K562 (cell line): ENCODE results near the gene ARF5. TPM values are rescaled to one million over a fixed set of nuclear protein-coding genes. Genes with fewer than 3 reads are reported as not detected.
A peak's percentile ranks its signal among the peaks of the same experiment; 100 is the strongest.

ENCODE experiments used
- ATAC-seq: fragments of 200-7000 bp; cut with Tn5 transposase; 3 replicates; pipeline ENCODE4 v1.9.1; 2020; ENCODE audit warnings: moderate library complexity
- BruUV-seq: library from RNA; stranded (reverse); fragments of 400-500 nt; replicated peaks from 2 replicates; lab custom pipeline; 2021; lab: Mats Ljungman, UMichigan
- CTCF ChIA-PET: fragments of 300-600 bp; formaldehyde crosslinking; extraction: SDS; loops from one replicate; lab custom pipeline; 2021; ENCODE audit warnings: low intra/inter-chr PET ratio; lab: Yijun Ruan, JAX
- POLR2A ChIA-PET: fragments of 300-600, 350-650 bp; sonication (Branson Sonifier 250); formaldehyde crosslinking; extraction: SDS; loops from one replicate; lab custom pipeline; 2021; ENCODE audit warnings: antibody characterized with exemption, inconsistent platforms; lab: Yijun Ruan, JAX
- DNase-seq, 4 experiments: peaks; one replicate each; pipeline versions ENCODE4 v3.0.0 to v3.0.0-alpha.2; 2011 to 2018; ENCODE audit warnings: low spot score in 3 of 4, mixed read lengths in 3 of 4; ENCODE audit errors: extremely low read depth in 1 of 4
- FAIRE-seq: peaks from 2 replicates; lab custom pipeline; 2011; peaks lifted over from hg19 to GRCh38; lab: Jason Lieb, UNC
- H2AFZ ChIP-seq: 2 replicates; pipeline ENCODE4 v1.6.0; 2011; ENCODE audit warnings: low read depth, low read length, control low read depth, inconsistent platforms
- H3K27ac ChIP-seq: fragments of 200-600 bp; 3 replicates; pipeline ENCODE4 v1.8.0; 2011; ENCODE audit warnings: low read depth, mild to moderate bottlenecking, control low read depth, inconsistent platforms, low read length, moderate library complexity, mixed read lengths; ENCODE audit errors: extremely low read depth
- H3K27me3 ChIP-seq, 2 experiments: fragments of 300-600 bp in 1 of 2; 2 replicates in 1 of 2; 3 replicates in 1 of 2; pipeline versions ENCODE4 v1.6.0 to v1.8.0; 2011; ENCODE audit warnings: inconsistent platforms in 2 of 2, low read length in 2 of 2, mild to moderate bottlenecking in 1 of 2, mixed read lengths in 1 of 2, moderate library complexity in 1 of 2; ENCODE audit not compliant: control insufficient read depth in 2 of 2, insufficient read depth in 2 of 2
- H3K36me3 ChIP-seq: fragments of 300-600 bp; 3 replicates; pipeline ENCODE4 v1.8.0; 2011; ENCODE audit warnings: mild to moderate bottlenecking, low read length, inconsistent platforms; ENCODE audit not compliant: control insufficient read depth, insufficient read depth
- H3K4me1 ChIP-seq, 2 experiments: fragments of 200-600 bp in 1 of 2; replicated peaks in 1 of 2; 2 replicates in 1 of 2; 3 replicates in 1 of 2; pipeline versions ENCODE4 v1.5.1 to v1.8.0; 2011; ENCODE audit warnings: inconsistent platforms in 2 of 2, low read length in 2 of 2, mild to moderate bottlenecking in 1 of 2, mixed read lengths in 1 of 2, moderate library complexity in 1 of 2; ENCODE audit not compliant: control insufficient read depth in 2 of 2, insufficient read depth in 2 of 2
- H3K4me2 ChIP-seq: 2 replicates; pipeline ENCODE4 v1.6.1; 2011; ENCODE audit warnings: low read length, control low read depth, inconsistent platforms, mixed read lengths; ENCODE audit not compliant: insufficient read depth
- H3K4me3 ChIP-seq: fragments of 200-600 bp; sonication (generic), shearing (Covaris generic); 2 replicates; pipeline ENCODE4 v1.5.1; 2016; ENCODE audit warnings: control low read depth, inconsistent platforms
- H3K79me2 ChIP-seq: fragments of 200-600 bp; 3 replicates; pipeline ENCODE4 v1.8.0; 2011; ENCODE audit warnings: low read length, inconsistent platforms; ENCODE audit not compliant: control insufficient read depth, insufficient read depth
- H3K9ac ChIP-seq, 2 experiments: 2 replicates each; pipeline versions ENCODE4 v1.6.0 to v1.6.1; 2011; ENCODE audit warnings: low read depth in 2 of 2, low read length in 2 of 2, control low read depth in 1 of 2, inconsistent platforms in 1 of 2, mild to moderate bottlenecking in 1 of 2, mixed read lengths in 1 of 2; ENCODE audit not compliant: insufficient read depth in 1 of 2
- H3K9me1 ChIP-seq: one replicate; pipeline ENCODE4 v1.6.0; 2011; ENCODE audit warnings: inconsistent platforms, mild to moderate bottlenecking, low read length, moderate library complexity; ENCODE audit not compliant: control insufficient read depth, insufficient read depth
- H3K9me3 ChIP-seq: replicated peaks from 2 replicates; pipeline ENCODE4 v1.5.1; 2011; ENCODE audit warnings: low read depth, low read length, inconsistent platforms; ENCODE audit not compliant: control insufficient read depth, insufficient read depth
- H4K20me1 ChIP-seq: replicated peaks from 2 replicates; pipeline ENCODE4 v1.6.1; 2011; ENCODE audit warnings: low read length, inconsistent platforms, mixed read lengths; ENCODE audit not compliant: control insufficient read depth, insufficient read depth
- EHMT2 ChIP-seq: fragments of 450-650 bp; IDR thresholded peaks from 2 replicates; pipeline ENCODE4 v1.6.1; 2018; ENCODE audit warnings: antibody characterized with exemption
- MEIS2 ChIP-seq: fragments of 450-650 bp; IDR thresholded peaks from 2 replicates; pipeline ENCODE4 v1.6.1; 2014; ENCODE audit warnings: mild to moderate bottlenecking; ENCODE audit not compliant: partially characterized antibody
- MYNN ChIP-seq, 2 experiments: sonication (generic); formaldehyde crosslinking in 1 of 2; IDR thresholded peaks; 2 replicates each; pipeline versions ENCODE4 v1.5.0 to v1.6.1; 2016 to 2020; ENCODE audit warnings: antibody characterized with exemption in 1 of 2, missing genetic modification reagents in 1 of 2
- RAD21 ChIP-seq, 2 experiments: fragments of 250-450 bp in 1 of 2; fragments of 450-650 bp in 1 of 2; sonication (Bioruptor Pico) in 1 of 2; formaldehyde crosslinking in 1 of 2; IDR thresholded peaks in 1 of 2; conservative IDR thresholded peaks in 1 of 2; 2 replicates each; pipeline versions ENCODE4 v1.4.0 to v1.8.0; 2020 to 2022; ENCODE audit warnings: mild to moderate bottlenecking in 2 of 2, moderate library complexity in 1 of 2
- SMC3 ChIP-seq: conservative IDR thresholded peaks from 2 replicates; pipeline ENCODE4 v1.6.1; 2011; ENCODE audit warnings: low read depth, low read length, improper control_type of control experiment; ENCODE audit not compliant: insufficient read depth
- TOE1 ChIP-seq, 2 experiments: fragments of 450-650 bp in 1 of 2; sonication (generic) in 1 of 2; formaldehyde crosslinking in 1 of 2; IDR thresholded peaks; 2 replicates each; pipeline versions ENCODE4 v1.7.1 to v1.8.0; 2016 to 2022; ENCODE audit warnings: borderline replicate concordance in 2 of 2, mild to moderate bottlenecking in 2 of 2, antibody characterized with exemption in 1 of 2, inconsistent platforms in 1 of 2, low read depth in 1 of 2, missing genetic modification reagents in 1 of 2, moderate library complexity in 1 of 2
- YY1 ChIP-seq, 3 experiments: IDR thresholded peaks; 2 replicates each; pipeline ENCODE4 v1.6.1; 2011; ENCODE audit warnings: low read length in 2 of 3, mild to moderate bottlenecking in 2 of 3, moderate library complexity in 2 of 3, borderline replicate concordance in 1 of 3, control low read depth in 1 of 3, low read depth in 1 of 3; ENCODE audit not compliant: insufficient read depth in 3 of 3, insufficient replicate concordance in 2 of 3, control insufficient read depth in 1 of 3, insufficient read length in 1 of 3; ENCODE audit errors: extremely low read depth in 1 of 3
- ZKSCAN1 ChIP-seq: fragments of 150-350 bp; IDR thresholded peaks from 2 replicates; pipeline ENCODE4 v1.6.1; 2016; ENCODE audit warnings: low read depth, low read length
- WGBS: fragments of 100-300 bp; shearing (Covaris generic); methylation state at CpG from one replicate; pipeline ENCODE4 v1.1.6; 2016; ENCODE audit warnings: low coverage, mixed read lengths; ENCODE audit not compliant: insufficient coverage; ENCODE audit errors: missing lambda C conversion rate; 5-methylcytosine and 5-hydroxymethylcytosine counted together
- in situ Hi-C: fragments of 300-500 bp; cut with MboI; formaldehyde crosslinking; loops from 4 replicates; pipeline ENCODE4 v1.15.0; 2018; ENCODE audit warnings: inconsistent platforms, mixed read lengths
- intact Hi-C: fragments of 100-400 bp; cut with micrococcal nuclease; formaldehyde crosslinking; loops from 2 replicates; pipeline ENCODE4 v1.14.2; 2022
- polyA plus RNA-seq, 8 experiments: library from polyadenylated mRNA; depleted of rRNA in 4 of 8; stranded (reverse) in 5 of 8; unstranded in 3 of 8; fragments of >200 nt; fragmentation: Nextera tagmentation in 2 of 8; fragmentation: Illumina TruSeq in 1 of 8; extraction: Ambion mirVana in 2 of 8; extraction: Trizol in 1 of 8; gene quantifications; 2 replicates each; pipeline versions ENCODE4 v1.2.1 to v1.2.3, GENCODE V29; 2011 to 2014; ENCODE audit warnings: inconsistent platforms in 1 of 8, missing spikeins in 1 of 8
- total RNA-seq, 7 experiments: library from RNA; depleted of rRNA in 6 of 7; stranded (reverse); fragments of >200 nt in 6 of 7; fragmentation: Illumina TruSeq in 2 of 7; extraction: Trizol in 2 of 7; gene quantifications; 2 replicates each; pipeline versions ENCODE4 v1.2.1 to v1.2.3, GENCODE V29; 2011 to 2021; ENCODE audit warnings: low replicate concordance in 1 of 7
- TF ChIP-seq, protein P1 (sequence below): fragments of 250-450 bp; sonication (Bioruptor Pico); IDR thresholded peaks from 2 replicates; pipeline ENCODE4 v1.4.0; 2020; ENCODE audit warnings: borderline replicate concordance
- TF ChIP-seq, protein P2 (sequence below): fragments of 450-650 bp; IDR thresholded peaks from 2 replicates; pipeline ENCODE4 v1.6.1; 2016; ENCODE audit warnings: mild to moderate bottlenecking
- TF ChIP-seq, protein P3 (sequence below), 3 experiments: IDR thresholded peaks in 2 of 3; conservative IDR thresholded peaks in 1 of 3; 2 replicates each; pipeline ENCODE4 v1.5.1; 2011 to 2012; ENCODE audit warnings: low read length in 3 of 3, mild to moderate bottlenecking in 3 of 3, control low read depth in 2 of 3, improper control_type of control experiment in 1 of 3, inconsistent platforms in 1 of 3, low read depth in 1 of 3, mixed read lengths in 1 of 3, moderate library complexity in 1 of 3; ENCODE audit not compliant: insufficient read depth in 2 of 3

Gene ARF5
- total and polyA plus RNA-seq, 9 of the 15 experiments (the other 6 are each of a cell fraction or from before 2014, with no cell fraction given) = 8.1 to 290 (median 125) TPM

DNA sequence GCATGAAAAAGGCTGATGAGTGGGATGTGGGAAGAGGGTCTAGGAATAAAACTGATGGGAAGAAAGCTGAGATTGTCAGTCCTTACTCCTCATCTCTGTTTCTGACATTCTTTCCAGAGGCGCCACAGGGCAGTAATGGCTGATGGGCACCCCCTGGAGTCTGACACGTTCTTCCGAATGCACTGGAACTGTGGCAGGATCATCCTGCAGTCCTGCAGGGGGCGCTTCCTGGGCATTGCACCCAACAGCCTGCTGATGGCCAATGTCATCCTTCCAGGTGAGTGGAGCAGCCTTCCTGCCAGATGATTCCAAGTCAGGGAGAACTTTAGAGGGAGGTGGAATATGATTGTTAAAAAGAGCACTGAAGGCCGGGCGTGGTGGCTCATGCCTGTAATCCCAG is 10.1 kb downstream of the ARF5 start:
- Histone ChIP-seq H3K79me2 (no peaks in the 10 kb centered on the region), H3K4me3 (no peak overlapping the region), H3K9ac (no peak overlapping the region), H3K27me3 (peaks cover 47 to 75% of the 10 kb centered on the region in 2 experiments), H3K9me1 (no peaks in the 10 kb centered on the region), H2AFZ (no peak overlapping the region), H3K27ac (no peak overlapping the region), H4K20me1 (no peaks in the 10 kb centered on the region), H3K4me1 (no peaks in the 10 kb centered on the region; a peak in 1 of 5 replicates), H3K9me3 (no peaks in the 10 kb centered on the region), H3K36me3 (no peaks in the 10 kb centered on the region), H3K4me2 (no peak overlapping the region)
- ATAC-seq = peak; percentile 85
- in situ Hi-C loops = no loop called here
- no peak for FAIRE-seq
- 5% methylated on average over 6 of the region's 6 CpGs for WGBS
- peak; percentile 58 to 68 (median 63) for DNase-seq
- ChIA-PET POLR2A (no interaction called here), CTCF (no interaction called here)
- no TSS peak for BruUV-seq
- intact Hi-C loops = loop anchor here (5.0 kb wide), 1 partner anchor 609 kb away; no protein-coding TSS in a partner anchor
- TF ChIP-seq, protein P1, sequence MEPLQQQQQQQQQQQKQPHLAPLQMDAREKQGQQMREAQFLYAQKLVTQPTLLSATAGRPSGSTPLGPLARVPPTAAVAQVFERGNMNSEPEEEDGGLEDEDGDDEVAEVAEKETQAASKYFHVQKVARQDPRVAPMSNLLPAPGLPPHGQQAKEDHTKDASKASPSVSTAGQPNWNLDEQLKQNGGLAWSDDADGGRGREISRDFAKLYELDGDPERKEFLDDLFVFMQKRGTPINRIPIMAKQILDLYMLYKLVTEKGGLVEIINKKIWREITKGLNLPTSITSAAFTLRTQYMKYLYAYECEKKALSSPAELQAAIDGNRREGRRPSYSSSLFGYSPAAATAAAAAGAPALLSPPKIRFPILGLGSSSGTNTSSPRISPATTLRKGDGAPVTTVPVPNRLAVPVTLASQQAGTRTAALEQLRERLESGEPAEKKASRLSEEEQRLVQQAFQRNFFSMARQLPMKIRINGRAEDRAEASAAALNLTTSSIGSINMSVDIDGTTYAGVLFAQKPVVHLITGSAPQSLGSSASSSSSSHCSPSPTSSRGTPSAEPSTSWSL (CRISPR knock-in tag) = no peak
- peak in 1 of 2 experiments; percentile 59; a peak in 2 of 4 replicates for TF ChIP-seq RAD21 (CRISPR knock-in tag; conservative IDR thresholded peaks at IDR 0.05 in 1 of 2, IDR thresholded peaks at IDR 0.05 in 1 of 2)
- TF ChIP-seq SMC3 = peak; percentile 42; the same call in 1 of the 2 replicates
- no peak for TF ChIP-seq MEIS2
- 0 out of 2 replicates have a peak, but pooled peaks have one; percentile 20 for TF ChIP-seq MYNN (IDR thresholded peaks at IDR 0.05)
- no peak for TF ChIP-seq MYNN (CRISPR knock-in tag; IDR thresholded peaks at IDR 0.05)
- TF ChIP-seq, protein P2, sequence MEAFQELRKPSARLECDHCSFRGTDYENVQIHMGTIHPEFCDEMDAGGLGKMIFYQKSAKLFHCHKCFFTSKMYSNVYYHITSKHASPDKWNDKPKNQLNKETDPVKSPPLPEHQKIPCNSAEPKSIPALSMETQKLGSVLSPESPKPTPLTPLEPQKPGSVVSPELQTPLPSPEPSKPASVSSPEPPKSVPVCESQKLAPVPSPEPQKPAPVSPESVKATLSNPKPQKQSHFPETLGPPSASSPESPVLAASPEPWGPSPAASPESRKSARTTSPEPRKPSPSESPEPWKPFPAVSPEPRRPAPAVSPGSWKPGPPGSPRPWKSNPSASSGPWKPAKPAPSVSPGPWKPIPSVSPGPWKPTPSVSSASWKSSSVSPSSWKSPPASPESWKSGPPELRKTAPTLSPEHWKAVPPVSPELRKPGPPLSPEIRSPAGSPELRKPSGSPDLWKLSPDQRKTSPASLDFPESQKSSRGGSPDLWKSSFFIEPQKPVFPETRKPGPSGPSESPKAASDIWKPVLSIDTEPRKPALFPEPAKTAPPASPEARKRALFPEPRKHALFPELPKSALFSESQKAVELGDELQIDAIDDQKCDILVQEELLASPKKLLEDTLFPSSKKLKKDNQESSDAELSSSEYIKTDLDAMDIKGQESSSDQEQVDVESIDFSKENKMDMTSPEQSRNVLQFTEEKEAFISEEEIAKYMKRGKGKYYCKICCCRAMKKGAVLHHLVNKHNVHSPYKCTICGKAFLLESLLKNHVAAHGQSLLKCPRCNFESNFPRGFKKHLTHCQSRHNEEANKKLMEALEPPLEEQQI = no peak
- 0 out of 2 replicates have a peak, but pooled peaks have one; percentile 45 for TF ChIP-seq ZKSCAN1
- TF ChIP-seq YY1 (IDR thresholded peaks at IDR 0.05; ENCODE audit: borderline replicate concordance in 1 of 3, control insufficient read depth in 1 of 3, extremely low read depth in 1 of 3, insufficient read depth in 3 of 3, insufficient read length in 1 of 3, insufficient replicate concordance in 2 of 3, low read depth in 1 of 3, low read length in 2 of 3) = peak in 1 of 3 experiments; percentile 58
- 0 out of 2 replicates have a peak, but pooled peaks have one; percentile 32 for TF ChIP-seq TOE1 (IDR thresholded peaks at IDR 0.05; ENCODE audit: borderline replicate concordance)
- no peak for TF ChIP-seq TOE1 (CRISPR knock-in tag; IDR thresholded peaks at IDR 0.05; ENCODE audit: borderline replicate concordance, low read depth)
- TF ChIP-seq EHMT2 = peak; percentile 37; the same call in 1 of the 2 replicates
- TF ChIP-seq, protein P3, sequence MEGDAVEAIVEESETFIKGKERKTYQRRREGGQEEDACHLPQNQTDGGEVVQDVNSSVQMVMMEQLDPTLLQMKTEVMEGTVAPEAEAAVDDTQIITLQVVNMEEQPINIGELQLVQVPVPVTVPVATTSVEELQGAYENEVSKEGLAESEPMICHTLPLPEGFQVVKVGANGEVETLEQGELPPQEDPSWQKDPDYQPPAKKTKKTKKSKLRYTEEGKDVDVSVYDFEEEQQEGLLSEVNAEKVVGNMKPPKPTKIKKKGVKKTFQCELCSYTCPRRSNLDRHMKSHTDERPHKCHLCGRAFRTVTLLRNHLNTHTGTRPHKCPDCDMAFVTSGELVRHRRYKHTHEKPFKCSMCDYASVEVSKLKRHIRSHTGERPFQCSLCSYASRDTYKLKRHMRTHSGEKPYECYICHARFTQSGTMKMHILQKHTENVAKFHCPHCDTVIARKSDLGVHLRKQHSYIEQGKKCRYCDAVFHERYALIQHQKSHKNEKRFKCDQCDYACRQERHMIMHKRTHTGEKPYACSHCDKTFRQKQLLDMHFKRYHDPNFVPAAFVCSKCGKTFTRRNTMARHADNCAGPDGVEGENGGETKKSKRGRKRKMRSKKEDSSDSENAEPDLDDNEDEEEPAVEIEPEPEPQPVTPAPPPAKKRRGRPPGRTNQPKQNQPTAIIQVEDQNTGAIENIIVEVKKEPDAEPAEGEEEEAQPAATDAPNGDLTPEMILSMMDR (IDR thresholded peaks at IDR 0.05 in 2 of 3, conservative IDR thresholded peaks at IDR 0.05 in 1 of 3; ENCODE audit: insufficient read depth in 2 of 3, low read depth in 1 of 3, low read length in 3 of 3) = peak; percentile 75 to 98 (median 93)
